Coronary artery (tissue), 2 donors: ENCODE measurements around the gene UBE2H.
A peak's percentile ranks its signal among the peaks of the same experiment; 100 is the strongest.
"Not testable (repeated sequence)": the region's sequence is repeated elsewhere in the genome, so short reads cannot be mapped to it uniquely, and the experiment has no call there.

Experiments used
- DNase-seq: peaks from one replicate; pipeline ENCODE4 v3.0.0-alpha.2; 2017; ENCODE audit warnings: low spot score
- H3K27ac ChIP-seq, 2 donors: fragments of 200-600 bp; sonication (generic); one replicate each; pipeline ENCODE4 v1.5.1; 2016 to 2019
- H3K4me3 ChIP-seq: fragments of 200-600 bp; sonication (generic); 2 replicates; pipeline ENCODE4 v1.5.1; 2016; ENCODE audit warnings: mild to moderate bottlenecking, moderate library complexity
- CTCF ChIP-seq: fragments of 200-600 bp; sonication (generic); IDR thresholded peaks from one replicate; pipeline ENCODE4 v1.5.1; 2019; ENCODE audit warnings: antibody characterized with exemption

Gene UBE2H

GRCh38 chr7:129898502-129899160 is 54.1 kb downstream of the UBE2H start:
- TF ChIP-seq CTCF, result no peak
- DNase-seq, result no peak
- Histone ChIP-seq H3K4me3 (no peak overlapping the region), H3K27ac (peak overlapping the region; percentile 15 to 18)

- H3K4me3 ChIP-seq, result no peak overlapping the region
- no peak for TF ChIP-seq CTCF
- DNase-seq, result no peak
- no peak overlapping the region for H3K27ac ChIP-seq
Measured at GRCh38 chr7:129898007-129898406, 54.8 kb downstream of the UBE2H start.

- DNase-seq, result no peak
- H3K4me3 ChIP-seq, result no peak overlapping the region
- TF ChIP-seq CTCF, result no peak
- H3K27ac ChIP-seq, result no peak overlapping the region
Measured at GRCh38 chr7:129896568-129897382, 56.0 kb downstream of the UBE2H start.

GRCh38 chr7:129894184-129894583 is 58.6 kb downstream of the UBE2H start:
- H3K27ac ChIP-seq, H3K4me3 ChIP-seq, DNase-seq: not testable (repeated sequence)

GRCh38 chr7:129890090-129890489 is 62.7 kb downstream of the UBE2H start:
- H3K4me3 ChIP-seq, result no peak overlapping the region
- DNase-seq, result no peak
- no peak for TF ChIP-seq CTCF
- H3K27ac ChIP-seq, result no peak overlapping the region

- no peak for DNase-seq
- Histone ChIP-seq H3K4me3 (no peak overlapping the region), H3K27ac (no peak overlapping the region)
- TF ChIP-seq CTCF, result no peak
Measured at GRCh38 chr7:129889133-129889844, 63.5 kb downstream of the UBE2H start.

- no peak for DNase-seq
- Histone ChIP-seq H3K4me3 (no peak overlapping the region), H3K27ac (no peak overlapping the region)
- no peak for TF ChIP-seq CTCF
Measured at GRCh38 chr7:129887865-129888264, 64.9 kb downstream of the UBE2H start.
